ACHN (cell line): Measurements from ENCODE around the gene ZNF541.
"Not testable (repeated sequence)": the region's sequence is repeated elsewhere in the genome, so short reads cannot be mapped to it uniquely, and the experiment has no call there.

ENCODE experiments used
- DNase-seq: peaks from one replicate; pipeline ENCODE4 v3.0.0-alpha.2; 2015
- in situ Hi-C: cut with HindIII; loops from 2 replicates; pipeline ENCODE4 v1.10.0; 2017; ENCODE audit warnings: low sequenced_read_pairs, low pct_ligation_motif_present, low pct_unique_long_range_greater_than_20kb

ZNF541 gene

GRCh38 chr19:47600246-47601179 lies 27.6 kb upstream of the ZNF541 start:
- peak; percentile 97 for DNase-seq
- in situ Hi-C loops, result no loop called here

- in situ Hi-C loops, result not testable (repeated sequence)
- DNase-seq, result peak; percentile 22
Observed at GRCh38 chr19:47599671-47600245, 26.8 kb upstream of the ZNF541 start.

- peak; percentile 92 for DNase-seq
- in situ Hi-C loops, result no loop called here
Observed at GRCh38 chr19:47598407-47599349, 25.7 kb upstream of the ZNF541 start.

DNA sequence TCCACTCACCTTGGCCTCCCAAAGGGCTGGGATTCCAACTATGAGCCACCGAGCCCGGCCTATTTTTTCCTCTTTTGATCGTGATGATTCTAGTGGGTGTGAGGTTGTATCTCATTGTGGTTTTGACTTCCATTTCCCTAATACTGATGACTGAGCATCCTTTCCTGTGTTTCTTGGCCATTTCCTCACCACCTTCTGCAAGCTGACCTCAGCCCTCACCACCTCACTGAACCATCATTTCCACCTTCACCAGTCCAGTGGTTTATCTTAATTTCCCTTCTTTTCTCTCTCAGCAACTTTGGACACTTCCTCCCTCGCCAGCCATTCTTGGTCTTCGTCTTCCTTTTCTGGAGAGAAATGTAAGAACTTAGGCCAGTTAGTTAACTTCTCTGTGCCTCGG lies 23.0 kb upstream of the ZNF541 start:
- no peak for DNase-seq
- in situ Hi-C loops, result no loop called here

GRCh38 chr19:47593860-47594259 lies 20.9 kb upstream of the ZNF541 start:
- no peak for DNase-seq
- in situ Hi-C loops, result no loop called here

DNA sequence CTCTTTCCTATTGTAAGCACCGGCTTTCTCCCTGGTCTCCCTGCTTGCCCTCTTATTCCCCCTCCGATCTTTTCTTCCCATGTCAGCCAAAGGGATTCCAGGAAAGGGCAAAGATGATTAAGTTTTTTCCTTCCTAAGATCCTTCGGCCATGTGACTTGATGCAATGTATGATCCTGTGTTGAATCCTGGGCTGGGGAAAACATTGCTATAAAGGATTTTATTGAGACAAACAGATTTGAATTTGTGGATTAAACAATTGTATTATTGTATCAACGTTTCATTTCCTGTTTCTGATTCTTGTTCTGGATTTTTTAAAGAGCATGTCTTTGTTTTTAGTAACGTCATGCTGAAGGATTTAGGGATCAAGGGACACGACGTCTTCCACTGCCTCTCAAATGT lies 16.9 kb upstream of the ZNF541 start:
- in situ Hi-C loops, result no loop called here
- no peak for DNase-seq

DNA sequence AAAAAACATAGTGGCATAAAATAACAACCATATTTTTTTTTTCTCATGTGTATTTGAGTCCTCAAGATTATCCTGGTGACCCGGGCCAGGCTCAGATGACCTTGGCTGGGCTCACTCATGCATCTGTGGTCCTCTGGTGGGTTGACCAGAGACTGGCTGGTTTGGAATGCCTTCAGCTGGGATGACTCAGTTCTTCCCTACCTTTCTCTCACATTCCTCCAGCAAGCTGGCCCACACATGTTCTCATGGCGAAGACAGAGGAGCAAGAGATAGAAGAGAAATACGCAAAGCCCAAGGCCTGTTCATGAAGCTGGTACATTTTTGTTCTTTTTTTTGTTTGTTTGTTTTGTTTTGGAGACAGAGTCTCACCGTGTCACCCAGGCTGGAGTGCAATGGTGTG lies 14.3 kb upstream of the ZNF541 start:
- in situ Hi-C loops, result no loop called here
- DNase-seq, result no peak

- DNase-seq, in situ Hi-C loops: not testable (repeated sequence)
Observed at GRCh38 chr19:47583161-47583560, 10.2 kb upstream of the ZNF541 start.

DNA sequence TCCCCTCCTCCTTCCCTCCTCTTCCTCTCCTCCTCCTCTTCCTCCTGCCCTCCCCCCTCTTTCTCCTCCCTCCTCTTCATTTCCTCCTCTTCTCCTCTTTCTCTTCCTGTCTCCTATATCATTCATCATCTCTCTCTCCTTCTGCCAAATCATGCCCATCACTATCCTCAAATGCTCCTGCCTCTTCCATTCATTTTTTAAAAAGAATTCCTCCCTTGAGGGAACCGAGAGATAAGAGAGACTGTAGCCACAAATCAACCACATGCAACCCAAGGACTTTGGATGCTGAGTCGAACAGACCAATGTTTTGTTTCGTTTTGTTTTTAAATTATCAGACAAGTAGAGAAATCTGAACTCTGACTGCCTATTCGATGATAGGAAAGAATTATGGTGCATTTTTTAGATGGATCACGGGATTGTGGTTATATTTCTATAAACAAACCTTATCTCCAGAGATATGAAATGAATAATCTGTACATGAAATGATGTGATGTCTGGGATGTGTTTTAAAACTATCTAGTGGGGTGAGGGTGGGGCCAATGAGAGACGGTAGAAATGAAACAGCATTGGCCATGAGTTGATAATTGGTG lies 9.5 kb upstream of the ZNF541 start:
- in situ Hi-C loops, result no loop called here
- no peak for DNase-seq

DNA sequence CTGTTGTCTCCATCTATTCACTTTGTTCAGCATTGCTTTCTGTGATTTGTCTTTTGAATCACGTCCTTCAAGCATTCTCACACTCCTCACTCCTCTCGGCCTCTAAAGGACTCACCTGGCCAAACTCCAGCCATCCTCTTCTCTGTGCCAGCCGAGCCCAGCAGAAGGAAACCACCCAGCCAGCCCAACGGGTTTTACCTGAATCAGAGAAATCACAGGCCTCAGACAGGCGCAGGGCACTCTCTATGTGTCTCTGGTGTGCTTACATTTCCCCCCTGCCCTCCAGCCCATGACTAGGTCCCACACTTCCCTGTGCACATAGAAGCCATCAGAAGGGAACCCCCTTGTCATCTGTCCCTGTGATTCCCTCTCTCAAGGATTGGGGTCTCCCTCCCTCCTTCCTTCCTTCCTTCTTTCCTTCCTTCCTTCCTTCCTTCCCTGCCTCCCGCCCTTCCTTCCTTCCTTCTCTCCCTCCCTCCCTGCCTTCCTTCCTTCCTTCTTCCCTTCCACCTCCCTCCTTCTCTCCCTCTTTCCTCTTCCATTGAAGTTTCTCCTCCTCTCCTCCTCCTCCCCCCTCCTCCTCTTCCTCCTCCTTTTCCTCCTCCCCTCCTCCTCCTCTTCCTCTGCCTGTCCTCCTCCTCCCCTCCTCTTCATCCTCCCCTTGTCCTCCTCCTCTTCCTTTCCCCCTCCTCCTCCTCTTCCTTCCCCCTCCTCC lies 8.8 kb upstream of the ZNF541 start:
- in situ Hi-C loops, result no loop called here
- DNase-seq, result no peak

DNA sequence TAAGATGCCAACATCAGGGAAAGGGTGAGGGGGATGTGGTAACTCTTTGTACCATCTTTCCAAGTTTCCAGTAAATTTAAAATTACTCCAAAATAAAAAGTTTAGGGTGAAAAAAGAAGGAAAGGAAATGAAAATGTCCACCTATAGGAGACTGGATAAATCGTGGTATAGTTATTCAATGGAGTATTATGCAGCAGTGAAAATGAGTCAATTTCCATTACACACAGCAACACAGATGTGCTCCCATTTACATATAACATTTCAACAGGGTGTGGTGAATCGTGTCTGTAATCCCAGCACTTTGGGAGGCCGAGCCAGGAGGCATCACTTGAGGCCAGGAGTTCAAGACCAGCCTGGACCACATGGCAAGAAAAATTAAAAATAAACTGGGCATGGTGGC lies 7.4 kb upstream of the ZNF541 start:
- in situ Hi-C loops, result no loop called here
- no peak for DNase-seq

GRCh38 chr19:47572635-47573034 lies 313 bp downstream of the ZNF541 start:
- in situ Hi-C loops, result no loop called here
- DNase-seq, result no peak

DNA sequence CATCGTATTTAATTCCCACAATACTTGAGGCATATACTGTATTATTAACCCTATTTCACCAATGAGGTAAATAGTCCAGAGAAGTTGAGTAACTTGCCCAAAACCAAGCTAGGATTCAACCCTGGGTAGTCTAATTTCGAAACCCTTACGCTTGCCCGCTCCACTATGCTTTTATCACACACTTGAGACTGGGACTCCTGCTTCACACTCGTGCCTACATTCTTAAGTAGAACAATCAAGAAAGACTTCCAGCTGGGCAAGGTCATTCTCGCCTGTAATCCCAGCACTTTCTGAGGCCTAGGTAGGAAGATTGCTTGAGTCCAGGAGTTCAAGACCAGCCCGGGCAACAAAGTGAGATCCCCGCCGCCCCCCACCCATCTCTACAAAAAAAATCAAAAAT lies 3.6 kb downstream of the ZNF541 start:
- no peak for DNase-seq
- in situ Hi-C loops, result no loop called here

GRCh38 chr19:47564081-47564480 lies 8.9 kb downstream of the ZNF541 start:
- no peak for DNase-seq
- in situ Hi-C loops, result no loop called here

GRCh38 chr19:47561440-47562057 lies 11.4 kb downstream of the ZNF541 start:
- DNase-seq, result no peak
- in situ Hi-C loops, result no loop called here

- in situ Hi-C loops, result no loop called here
- DNase-seq, result no peak
Observed at GRCh38 chr19:47560999-47561398, 11.9 kb downstream of the ZNF541 start.

DNA sequence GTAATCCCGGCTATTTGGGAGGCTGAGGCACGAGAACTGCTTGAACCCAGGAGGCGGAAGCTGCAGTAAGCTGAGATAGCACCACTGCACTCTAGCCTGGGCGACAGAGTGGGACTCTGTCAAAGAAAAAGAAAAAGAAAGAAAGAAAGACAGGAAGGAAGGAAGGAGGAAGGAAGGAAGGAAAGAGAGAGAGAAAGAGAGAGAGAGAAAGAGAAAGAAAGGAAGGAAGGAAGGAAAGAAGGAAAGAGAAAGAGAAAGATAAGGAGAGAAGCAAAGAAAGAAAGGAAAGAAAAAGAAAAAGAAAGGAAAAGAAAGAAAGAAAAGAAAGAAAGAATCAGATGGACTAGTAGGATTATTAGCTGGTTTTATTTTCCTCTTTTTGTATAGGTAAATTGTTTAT lies 22.8 kb downstream of the ZNF541 start:
- in situ Hi-C loops, result no loop called here
- no peak for DNase-seq
